ENCODE data around the gene METTL25B. TPM values are rescaled to one million over a fixed set of nuclear protein-coding genes. Genes with fewer than 3 reads are reported as not detected.
A peak's percentile ranks its signal among the peaks of the same experiment; 100 is the strongest.

Gene METTL25B
- total RNA-seq, 4 donors from 2014 or later: 9.7 to 44.9 (median 17.6) TPM

- H3K4me1 ChIP-seq: peaks cover 22 to 67% (median 26%) of the 10 kb centered on the region in 3 donors
- no peak overlapping the region for H3K4me3 ChIP-seq
- no peak for DNase-seq
- peak overlapping the region in 2 of 4 donors; percentile 30 to 55 for H3K27ac ChIP-seq
- peaks cover 0 to 36% (median 7%) of the 10 kb centered on the region in 3 donors for H3K36me3 ChIP-seq
- no peaks in the 10 kb centered on the region for H3K9me3 ChIP-seq
- H3K27me3 ChIP-seq: peaks cover 0 to 62% (median 0%) of the 10 kb centered on the region in 4 donors
- 77 to 79% methylated on average over 7 to 8 of the region's 8 CpGs for WGBS, 2 donors
- intact Hi-C loops (cut with DNase I): no loop called here
- TF ChIP-seq CTCF (IDR thresholded peaks at IDR 0.05): no peak
- TF ChIP-seq POLR2A (IDR thresholded peaks at IDR 0.05): no peak
Observed at GRCh38 chr1:156700736-156701531, 27.3 kb upstream of the METTL25B start.

- Histone ChIP-seq H3K36me3 (peaks cover 0 to 31% (median 7%) of the 10 kb centered on the region in 3 donors), H3K4me1 (peaks cover 46 to 79% (median 48%) of the 10 kb centered on the region in 3 donors), H3K9me3 (no peaks in the 10 kb centered on the region), H3K4me3 (peak overlapping the region; percentile 37 to 67 (median 54)), H3K27ac (peak overlapping the region in 3 of 4 donors; percentile 53 to 84 (median 76)), H3K27me3 (peaks cover 0 to 53% (median 0%) of the 10 kb centered on the region in 4 donors)
- 50% methylated on average over 2 of the region's 4 CpGs; no CpG with 5 or more reads in 1 of the 2 donors for WGBS, 2 donors
- intact Hi-C loops (cut with DNase I): no loop called here
- no peak for DNase-seq
- no peak for TF ChIP-seq POLR2A (IDR thresholded peaks at IDR 0.05)
- no peak for TF ChIP-seq CTCF (IDR thresholded peaks at IDR 0.05)
Observed at GRCh38 chr1:156703336-156703735, 24.9 kb upstream of the METTL25B start.

- peaks cover 0 to 27% (median 7%) of the 10 kb centered on the region in 3 donors for H3K36me3 ChIP-seq
- TF ChIP-seq CTCF (IDR thresholded peaks at IDR 0.05) (no peak), POLR2A (IDR thresholded peaks at IDR 0.05) (no peak)
- WGBS, 2 donors: 29 to 53% methylated on average over 1 to 2 of the region's 4 CpGs
- H3K27ac ChIP-seq: peak overlapping the region in 3 of 4 donors; percentile 53 to 84 (median 76)
- DNase-seq: no peak
- H3K27me3 ChIP-seq: peaks cover 0 to 53% (median 0%) of the 10 kb centered on the region in 4 donors
- H3K9me3 ChIP-seq: no peaks in the 10 kb centered on the region
- H3K4me1 ChIP-seq: peaks cover 50 to 83% (median 52%) of the 10 kb centered on the region in 3 donors
- peak overlapping the region; percentile 37 to 67 (median 54) for H3K4me3 ChIP-seq
- intact Hi-C loops (cut with DNase I): no loop called here
Observed at GRCh38 chr1:156703741-156704140, 24.5 kb upstream of the METTL25B start.

GRCh38 chr1:156704166-156704711 is 24.0 kb upstream of the METTL25B start:
- intact Hi-C loops (cut with DNase I): no loop called here
- Histone ChIP-seq H3K27me3 (peaks cover 0 to 53% (median 0%) of the 10 kb centered on the region in 4 donors), H3K4me3 (peak overlapping the region; percentile 37 to 67 (median 54)), H3K9me3 (no peaks in the 10 kb centered on the region), H3K36me3 (peaks cover 0 to 22% (median 7%) of the 10 kb centered on the region in 3 donors), H3K4me1 (peaks cover 55 to 88% (median 57%) of the 10 kb centered on the region in 3 donors), H3K27ac (peak overlapping the region; percentile 17 to 84 (median 64))
- DNase-seq: no peak
- TF ChIP-seq CTCF (IDR thresholded peaks at IDR 0.05) (no peak), POLR2A (IDR thresholded peaks at IDR 0.05) (no peak)
- WGBS, 2 donors: 23 to 31% methylated on average over 5 to 7 of the region's 10 CpGs

GRCh38 chr1:156704930-156705320 is 23.3 kb upstream of the METTL25B start:
- H3K27ac ChIP-seq: peak overlapping the region; percentile 53 to 84 (median 79)
- peaks cover 0 to 53% (median 0%) of the 10 kb centered on the region in 4 donors for H3K27me3 ChIP-seq
- 3% methylated on average over 5 to 18 of the region's 29 CpGs for whole genome bisulfite sequencing, 2 donors
- peak in 1 of 6 experiments; percentile 4 for TF ChIP-seq CTCF (IDR thresholded peaks at IDR 0.05)
- TF ChIP-seq POLR2A (IDR thresholded peaks at IDR 0.05): no peak
- peaks cover 0 to 15% (median 3%) of the 10 kb centered on the region in 3 donors for H3K36me3 ChIP-seq
- H3K4me1 ChIP-seq: peaks cover 62 to 95% (median 64%) of the 10 kb centered on the region in 3 donors
- no peaks in the 10 kb centered on the region for H3K9me3 ChIP-seq
- no peak for DNase-seq
- intact Hi-C loops (cut with DNase I): no loop called here
- peak overlapping the region; percentile 37 to 67 (median 54) for H3K4me3 ChIP-seq
